Heart left ventricle (tissue), 16 donors: ENCODE results near the gene PLEKHN1. TPM values are rescaled to one million over a fixed set of nuclear protein-coding genes. Genes with fewer than 3 reads are reported as not detected.

ENCODE experiments used
- ATAC-seq, 4 donors: fragments of 200-7000 bp; cut with Tn5 transposase; one replicate each; pipeline ENCODE4 v1.9.1; 2020 to 2022; ENCODE audit warnings: moderate library complexity in 4 of 4, mild to moderate bottlenecking in 3 of 4, moderate number of reproducible peaks in 1 of 4
- DNase-seq, 5 donors: peaks; one replicate each; pipeline ENCODE4 v3.0.0-alpha.2; 2020
- H3K27ac ChIP-seq, 12 donors: fragments of 200-600 bp; sonication (generic) in 4 of 12; one replicate each; pipeline versions ENCODE4 v1.5.0 to v1.8.0; 2016 to 2022; ENCODE audit warnings: mild to moderate bottlenecking in 2 of 12
- H3K27me3 ChIP-seq, 9 donors: fragments of 200-600 bp; sonication (generic) in 2 of 9; one replicate each; pipeline versions ENCODE4 v1.5.1 to v1.8.0; 2016 to 2022; ENCODE audit warnings: mild to moderate bottlenecking in 3 of 9
- H3K36me3 ChIP-seq, 9 donors: fragments of 200-600 bp; sonication (generic) in 2 of 9; one replicate each; pipeline versions ENCODE4 v1.5.0 to v1.8.0; 2018 to 2022; ENCODE audit warnings: mild to moderate bottlenecking in 2 of 9
- H3K4me1 ChIP-seq, 12 donors: fragments of 200-600 bp; sonication (generic) in 4 of 12; one replicate each; pipeline versions ENCODE4 v1.5.0 to v1.8.0; 2016 to 2022; ENCODE audit warnings: mild to moderate bottlenecking in 3 of 12
- H3K4me3 ChIP-seq, 12 donors: fragments of 200-600 bp; sonication (generic) in 4 of 12; one replicate each; pipeline versions ENCODE4 v1.5.0 to v1.8.0; 2017 to 2022; ENCODE audit warnings: mild to moderate bottlenecking in 9 of 12, moderate library complexity in 4 of 12
- H3K9me3 ChIP-seq, 12 donors: fragments of 200-600 bp; sonication (generic) in 4 of 12; one replicate each; pipeline versions ENCODE4 v1.5.0 to v1.8.0; 2016 to 2022; ENCODE audit warnings: mild to moderate bottlenecking in 1 of 12
- CTCF ChIP-seq, 12 donors: fragments of 200-600 bp; sonication (generic) in 4 of 12; IDR thresholded peaks; one replicate each; pipeline versions ENCODE4 v1.5.0 to v1.8.0; 2018 to 2022; ENCODE audit warnings: antibody characterized with exemption in 12 of 12, mild to moderate bottlenecking in 5 of 12
- POLR2A ChIP-seq, 2 donors: fragments of 450-650 bp; IDR thresholded peaks; one replicate each; pipeline ENCODE4 v1.6.1; 2017; ENCODE audit warnings: antibody characterized with exemption in 2 of 2, mild to moderate bottlenecking in 2 of 2, moderate library complexity in 2 of 2
- WGBS, 4 donors: extraction: QIAGEN DNeasy Blood & Tissue Kit in 2 of 4; methylation state at CpG; one replicate each; pipeline versions ENCODE4 v1.1.5 to v1.1.7; 2013 to 2018; 5-methylcytosine and 5-hydroxymethylcytosine counted together
- intact Hi-C, 10 donors: fragments of 100-400 bp; cut with DNase I; formaldehyde crosslinking; loops; one replicate each; pipeline versions ENCODE4 v1.11.1 to v1.14.2; 2022
- polyA plus RNA-seq, 2 donors: library from polyadenylated mRNA; stranded (reverse); fragments of 200-250 nt; gene quantifications; one replicate each; pipeline ENCODE4 v1.2.3, GENCODE V29; 2013
- total RNA-seq, 9 donors: library from RNA; depleted of rRNA in 2 of 9; stranded (reverse); fragments of >200 nt in 2 of 9; fragmentation: NEBNext Ultra II Directional in 3 of 9; extraction: Animal tissue kit (Norgen Biotek cat#: 25700) in 3 of 9; gene quantifications; one replicate each; pipeline versions ENCODE4 v1.1.0 to v1.2.4, GENCODE V29; 2016 to 2023
- donor health status: ischemic (EF 13 %, LVEDD 7.1; RV severe dilation, severe dysfunction).
- donor health status: healthy with polysubstance abuse.
- donor health status: DM: no; HTN: yes; CAD: no.
- donor health status: DM: no; HTN: no; CAD: no.
- donor health status: ischemic (EF 25% LVEDD 6.9; RV normal size, moderate dysfunction).
- donor health status: ischemic (EF 25% LVEDD 5.7; RV mildly dilated, moderate dysfunction).
- donor health status: healthy.
- donor health status: DM: yes; HTN: yes; CAD: no.
- donor health status: ischemic (EF 35%, LVEDD 5.7; RV mildly dilated, moderate dysfunction).
- donor health status: nonischemic (EF 11% LVEDD 7.7; RV severe dilation, severe dysfunction).
- donor health status: DM: yes; HTN: yes; CAD: no.
- donor health status: PGD.
- donor health status: ischemic (EF 29% LVEDD 5.4; RV normal size, mild dysfunction).
- donor health status: nonischemic (EF 23%, LVEDD 6.1; RV moderate dilation, normal function).

The PLEKHN1 gene
- total and polyA plus RNA-seq, 11 donors, result 0.15 to 0.63 (median 0.26) TPM; not detected in 7

GRCh38 chr1:1023700-1024099 lies 57.4 kb downstream of the PLEKHN1 start:
- Histone ChIP-seq H3K27ac (no peak overlapping the region), H3K4me3 (no peak overlapping the region), H3K9me3 (no peaks in the 10 kb centered on the region), H3K4me1 (peaks cover 0 to 63% (median 37%) of the 10 kb centered on the region in 12 donors), H3K36me3 (no peaks in the 10 kb centered on the region), H3K27me3 (peaks cover 0 to 10% (median 0%) of the 10 kb centered on the region in 9 donors)
- TF ChIP-seq POLR2A (IDR thresholded peaks at IDR 0.05) (no peak), CTCF (IDR thresholded peaks at IDR 0.05) (no peak)
- intact Hi-C loops, result loop anchor here in 3 of 10 donors (5.0 kb wide), 1 partner anchor 39 kb away; no protein-coding TSS in a partner anchor
- ATAC-seq, result no peak
- DNase-seq, result no peak
- WGBS, 4 donors, result 76 to 85% (median 77%) methylated on average over 13 of the region's 13 CpGs

GRCh38 chr1:1024149-1024770 lies 58.0 kb downstream of the PLEKHN1 start:
- no peak for ATAC-seq
- H3K27ac ChIP-seq, result peak overlapping the region in 3 of 12 donors; percentile 6 to 73 (median 13)
- no peaks in the 10 kb centered on the region for H3K36me3 ChIP-seq
- H3K4me1 ChIP-seq, result peaks cover 0 to 60% (median 35%) of the 10 kb centered on the region in 12 donors
- no peak for TF ChIP-seq POLR2A (IDR thresholded peaks at IDR 0.05)
- no peak for TF ChIP-seq CTCF (IDR thresholded peaks at IDR 0.05)
- H3K9me3 ChIP-seq, result no peaks in the 10 kb centered on the region
- DNase-seq, result no peak
- peak overlapping the region in 1 of 12 donors; percentile 0 for H3K4me3 ChIP-seq
- 90 to 96% (median 93%) methylated on average over 7 to 9 of the region's 9 CpGs for WGBS, 4 donors
- intact Hi-C loops, result loop anchor here in 3 of 10 donors (5.0 kb wide), 1 partner anchor 38 kb away; no protein-coding TSS in a partner anchor
- H3K27me3 ChIP-seq, result peaks cover 0 to 10% (median 0%) of the 10 kb centered on the region in 9 donors

GRCh38 chr1:1024771-1025699 lies 58.8 kb downstream of the PLEKHN1 start:
- Histone ChIP-seq H3K27ac (peak overlapping the region in 7 of 12 donors; percentile 6 to 73 (median 34)), H3K27me3 (peaks cover 0 to 10% (median 0%) of the 10 kb centered on the region in 9 donors), H3K36me3 (no peaks in the 10 kb centered on the region), H3K9me3 (no peaks in the 10 kb centered on the region), H3K4me3 (peak overlapping the region in 6 of 12 donors; percentile 0 to 34 (median 20)), H3K4me1 (peaks cover 0 to 59% (median 35%) of the 10 kb centered on the region in 12 donors)
- TF ChIP-seq POLR2A (IDR thresholded peaks at IDR 0.05) (no peak), CTCF (IDR thresholded peaks at IDR 0.05) (no peak)
- DNase-seq (no peak), ATAC-seq (peak in 3 of 4 donors; percentile 9 to 62 (median 17))
- WGBS, 4 donors, result 43 to 65% (median 50%) methylated on average over 20 to 31 of the region's 31 CpGs
- intact Hi-C loops, result loop anchor here in 4 of 10 donors (5.0 kb wide), 1 partner anchor 37 kb away; no protein-coding TSS in a partner anchor

Other genes with a start within 250 kb of the PLEKHN1 start
- 1 to 10 TPM in 4 of 9 donors, under 1 TPM in 5; 0.38 to 3.2 (median 0.96) TPM for gene SAMD11, start 42.6 kb upstream of the PLEKHN1 start, total RNA-seq
- 1 to 10 TPM in 1 of 2 donors, under 1 TPM in 1; 0.54 to 1.3 TPM for gene SAMD11, start 42.6 kb upstream of the PLEKHN1 start, polyA plus RNA-seq
- 10 to 100 TPM; 36.0 to 63.6 (median 43.3) TPM for gene NOC2L, start 7.2 kb upstream of the PLEKHN1 start, total RNA-seq
- 10 to 100 TPM; 55.1 to 85.3 TPM for gene NOC2L, start 7.2 kb upstream of the PLEKHN1 start, polyA plus RNA-seq
- gene KLHL17, start 5.9 kb upstream of the PLEKHN1 start, total RNA-seq, result 1 to 10 TPM; 1.6 to 6.8 (median 4.7) TPM
- 1 to 10 TPM; 5.4 to 5.5 TPM for gene KLHL17, start 5.9 kb upstream of the PLEKHN1 start, polyA plus RNA-seq
- 100 to 1,000 TPM in 6 of 9 donors, 10 to 100 TPM in 3; 52.8 to 149 (median 104) TPM for gene PERM1, start 15.6 kb downstream of the PLEKHN1 start, total RNA-seq
- 100 to 1,000 TPM in 1 of 2 donors, 10 to 100 TPM in 1; 53.3 to 353 TPM for gene PERM1, start 15.6 kb downstream of the PLEKHN1 start, polyA plus RNA-seq
- 10 to 100 TPM; 26.8 to 98.1 (median 42.0) TPM for gene HES4, start 33.6 kb downstream of the PLEKHN1 start, total RNA-seq
- 10 to 100 TPM; 25.7 to 29.2 TPM for gene HES4, start 33.6 kb downstream of the PLEKHN1 start, polyA plus RNA-seq
- gene ISG15, start 47.0 kb downstream of the PLEKHN1 start, total RNA-seq, result 100 to 1,000 TPM in 1 of 9 donors, 10 to 100 TPM in 8; 17.0 to 189 (median 32.8) TPM
- gene ISG15, start 47.0 kb downstream of the PLEKHN1 start, polyA plus RNA-seq, result 10 to 100 TPM; 34.4 to 76.5 TPM
- gene AGRN, start 53.6 kb downstream of the PLEKHN1 start, total RNA-seq, result 10 to 100 TPM in 8 of 9 donors, 1 to 10 TPM in 1; 9.7 to 45.7 (median 22.7) TPM
- 10 to 100 TPM; 11.8 to 14.1 TPM for gene AGRN, start 53.6 kb downstream of the PLEKHN1 start, polyA plus RNA-seq
- not detected for gene RNF223, start 107.8 kb downstream of the PLEKHN1 start, total RNA-seq
- gene RNF223, start 107.8 kb downstream of the PLEKHN1 start, polyA plus RNA-seq, result not detected
- 1 to 10 TPM; 3.7 to 6.6 (median 4.2) TPM for gene C1orf159, start 149.6 kb downstream of the PLEKHN1 start, total RNA-seq
- gene C1orf159, start 149.6 kb downstream of the PLEKHN1 start, polyA plus RNA-seq, result 1 to 10 TPM; 7.1 to 7.2 TPM
- under 1 TPM in 5 of 9 donors, not detected in 4; 0.14 to 0.53 (median 0.27) TPM for gene TTLL10, start 207.4 kb downstream of the PLEKHN1 start, total RNA-seq
- gene TTLL10, start 207.4 kb downstream of the PLEKHN1 start, polyA plus RNA-seq, result under 1 TPM; 0.03 to 0.19 TPM
- gene TNFRSF18, start 240.1 kb downstream of the PLEKHN1 start, total RNA-seq, result under 1 TPM in 2 of 9 donors, not detected in 7; 0.77 to 0.93 TPM
- gene TNFRSF18, start 240.1 kb downstream of the PLEKHN1 start, polyA plus RNA-seq, result under 1 TPM in 1 of 2 donors, not detected in 1; 0.24 TPM
- 10 to 100 TPM in 1 of 9 donors, 1 to 10 TPM in 8; 1.1 to 23.8 (median 2.7) TPM for gene TNFRSF4, start 247.7 kb downstream of the PLEKHN1 start, total RNA-seq
- 1 to 10 TPM; 3.2 to 4.0 TPM for gene TNFRSF4, start 247.7 kb downstream of the PLEKHN1 start, polyA plus RNA-seq